ENCODE results near the gene STN1. TPM values are rescaled to one million over a fixed set of nuclear protein-coding genes. Genes with fewer than 3 reads are reported as not detected.

STN1 gene
- polyA plus RNA-seq, 1 donor, result 13.4 TPM

GRCh38 chr10:103897241-103897774 is 20.7 kb downstream of the STN1 start:
- peaks cover 38% of the 10 kb centered on the region for H3K36me3 ChIP-seq (ENCODE audit: control insufficient read depth, insufficient read depth, low read length)
- no peak overlapping the region for H3K27ac ChIP-seq (ENCODE audit: low read length)

GRCh38 chr10:103896225-103896624 is 21.8 kb downstream of the STN1 start:
- Histone ChIP-seq H3K27me3 (ENCODE audit: control insufficient read depth, insufficient read depth, low read length) (no peaks in the 10 kb centered on the region), H3K4me1 (ENCODE audit: control insufficient read depth, insufficient read depth, low read length) (no peaks in the 10 kb centered on the region), H3K27ac (ENCODE audit: low read length) (no peak overlapping the region), H3K36me3 (ENCODE audit: control insufficient read depth, insufficient read depth, low read length) (peaks cover 45% of the 10 kb centered on the region), H3K4me3 (ENCODE audit: low read length) (no peak overlapping the region), H3K9me3 (ENCODE audit: control insufficient read depth, low read depth, low read length) (no peaks in the 10 kb centered on the region)
- DNase-seq, result no peak
- 71% methylated on average over 5 of the region's 5 CpGs for WGBS (ENCODE audit: insufficient coverage, low lambda C conversion rate)

More at GRCh38 chr10:103897241-103897774, 20.7 kb downstream of the STN1 start:
- WGBS (ENCODE audit: insufficient coverage, low lambda C conversion rate), result 90% methylated on average over 2 of the region's 7 CpGs
- H3K4me3 ChIP-seq (ENCODE audit: low read length), result no peak overlapping the region
- no peaks in the 10 kb centered on the region for H3K27me3 ChIP-seq (ENCODE audit: control insufficient read depth, insufficient read depth, low read length)
- H3K9me3 ChIP-seq (ENCODE audit: control insufficient read depth, low read depth, low read length), result no peaks in the 10 kb centered on the region
- no peak for DNase-seq
- no peaks in the 10 kb centered on the region for H3K4me1 ChIP-seq (ENCODE audit: control insufficient read depth, insufficient read depth, low read length)

- Histone ChIP-seq H3K4me1 (ENCODE audit: control insufficient read depth, insufficient read depth, low read length) (peaks cover 3% of the 10 kb centered on the region), H3K4me3 (ENCODE audit: low read length) (no peak overlapping the region), H3K9me3 (ENCODE audit: control insufficient read depth, low read depth, low read length) (no peaks in the 10 kb centered on the region), H3K27ac (ENCODE audit: low read length) (no peak overlapping the region), H3K36me3 (ENCODE audit: control insufficient read depth, insufficient read depth, low read length) (peaks cover 45% of the 10 kb centered on the region), H3K27me3 (ENCODE audit: control insufficient read depth, insufficient read depth, low read length) (no peaks in the 10 kb centered on the region)
- DNase-seq, result no peak
- WGBS (ENCODE audit: insufficient coverage, low lambda C conversion rate), result no CpG with 5 or more reads among the region's 9 CpGs
These were observed 22.4 kb downstream of the STN1 start for GRCh38 chr10:103895411-103896186.

- Histone ChIP-seq H3K9me3 (ENCODE audit: control insufficient read depth, low read depth, low read length) (no peaks in the 10 kb centered on the region), H3K36me3 (ENCODE audit: control insufficient read depth, insufficient read depth, low read length) (peaks cover 39% of the 10 kb centered on the region), H3K27ac (ENCODE audit: low read length) (no peak overlapping the region), H3K27me3 (ENCODE audit: control insufficient read depth, insufficient read depth, low read length) (no peaks in the 10 kb centered on the region), H3K4me1 (ENCODE audit: control insufficient read depth, insufficient read depth, low read length) (peaks cover 13% of the 10 kb centered on the region), H3K4me3 (ENCODE audit: low read length) (no peak overlapping the region)
- DNase-seq, result peak in 1 of 2 donors; percentile 16
- 33% methylated on average over 1 of the region's 4 CpGs for WGBS (ENCODE audit: insufficient coverage, low lambda C conversion rate)
These were observed 23.5 kb downstream of the STN1 start for GRCh38 chr10:103894441-103894864.

- H3K36me3 ChIP-seq (ENCODE audit: control insufficient read depth, insufficient read depth, low read length), result peaks cover 33% of the 10 kb centered on the region
- no peaks in the 10 kb centered on the region for H3K27me3 ChIP-seq (ENCODE audit: control insufficient read depth, insufficient read depth, low read length)
- DNase-seq, result no peak
- no peak overlapping the region for H3K4me3 ChIP-seq (ENCODE audit: low read length)
- H3K27ac ChIP-seq (ENCODE audit: low read length), result no peak overlapping the region
- H3K4me1 ChIP-seq (ENCODE audit: control insufficient read depth, insufficient read depth, low read length), result peaks cover 20% of the 10 kb centered on the region
- H3K9me3 ChIP-seq (ENCODE audit: control insufficient read depth, low read depth, low read length), result no peaks in the 10 kb centered on the region
- WGBS (ENCODE audit: insufficient coverage, low lambda C conversion rate), result 60% methylated on average over 1 of the region's 2 CpGs
These were observed 24.2 kb downstream of the STN1 start for GRCh38 chr10:103893817-103894216.

- no peak for DNase-seq
- Histone ChIP-seq H3K27ac (ENCODE audit: low read length) (no peak overlapping the region), H3K9me3 (ENCODE audit: control insufficient read depth, low read depth, low read length) (no peaks in the 10 kb centered on the region), H3K4me1 (ENCODE audit: control insufficient read depth, insufficient read depth, low read length) (peaks cover 35% of the 10 kb centered on the region), H3K4me3 (ENCODE audit: low read length) (no peak overlapping the region), H3K36me3 (ENCODE audit: control insufficient read depth, insufficient read depth, low read length) (peaks cover 20% of the 10 kb centered on the region), H3K27me3 (ENCODE audit: control insufficient read depth, insufficient read depth, low read length) (no peaks in the 10 kb centered on the region)
- WGBS (ENCODE audit: insufficient coverage, low lambda C conversion rate), result no CpG with 5 or more reads among the region's 3 CpGs
These were observed 25.8 kb downstream of the STN1 start for GRCh38 chr10:103892181-103892580.

GRCh38 chr10:103890688-103891087 is 27.3 kb downstream of the STN1 start:
- Histone ChIP-seq H3K27ac (ENCODE audit: low read length) (peak overlapping the region; percentile 75), H3K27me3 (ENCODE audit: control insufficient read depth, insufficient read depth, low read length) (no peaks in the 10 kb centered on the region), H3K4me3 (ENCODE audit: low read length) (no peak overlapping the region), H3K36me3 (ENCODE audit: control insufficient read depth, insufficient read depth, low read length) (peaks cover 12% of the 10 kb centered on the region), H3K4me1 (ENCODE audit: control insufficient read depth, insufficient read depth, low read length) (peaks cover 38% of the 10 kb centered on the region), H3K9me3 (ENCODE audit: control insufficient read depth, low read depth, low read length) (no peaks in the 10 kb centered on the region)
- DNase-seq, result no peak
- no CpG with 5 or more reads among the region's 2 CpGs for WGBS (ENCODE audit: insufficient coverage, low lambda C conversion rate)

- Histone ChIP-seq H3K9me3 (ENCODE audit: control insufficient read depth, low read depth, low read length) (no peaks in the 10 kb centered on the region), H3K4me3 (ENCODE audit: low read length) (no peak overlapping the region), H3K4me1 (ENCODE audit: control insufficient read depth, insufficient read depth, low read length) (peaks cover 38% of the 10 kb centered on the region), H3K27me3 (ENCODE audit: control insufficient read depth, insufficient read depth, low read length) (no peaks in the 10 kb centered on the region), H3K36me3 (ENCODE audit: control insufficient read depth, insufficient read depth, low read length) (peaks cover 8% of the 10 kb centered on the region), H3K27ac (ENCODE audit: low read length) (peak overlapping the region; percentile 75)
- WGBS (ENCODE audit: insufficient coverage, low lambda C conversion rate), result no CpG with 5 or more reads among the region's 4 CpGs
- DNase-seq, result peak; percentile 62 to 82
These were observed 27.8 kb downstream of the STN1 start for GRCh38 chr10:103890194-103890658.

GRCh38 chr10:103889121-103889720 is 28.8 kb downstream of the STN1 start:
- no peak for DNase-seq
- Histone ChIP-seq H3K27ac (ENCODE audit: low read length) (peak overlapping the region; percentile 75), H3K27me3 (ENCODE audit: control insufficient read depth, insufficient read depth, low read length) (no peaks in the 10 kb centered on the region), H3K9me3 (ENCODE audit: control insufficient read depth, low read depth, low read length) (no peaks in the 10 kb centered on the region), H3K4me3 (ENCODE audit: low read length) (no peak overlapping the region), H3K4me1 (ENCODE audit: control insufficient read depth, insufficient read depth, low read length) (peaks cover 38% of the 10 kb centered on the region), H3K36me3 (ENCODE audit: control insufficient read depth, insufficient read depth, low read length) (peaks cover 12% of the 10 kb centered on the region)
- WGBS (ENCODE audit: insufficient coverage, low lambda C conversion rate), result 83% methylated on average over 1 of the region's 2 CpGs

- Histone ChIP-seq H3K27ac (ENCODE audit: low read length) (peak overlapping the region; percentile 75), H3K9me3 (ENCODE audit: control insufficient read depth, low read depth, low read length) (no peaks in the 10 kb centered on the region), H3K4me3 (ENCODE audit: low read length) (no peak overlapping the region), H3K27me3 (ENCODE audit: control insufficient read depth, insufficient read depth, low read length) (no peaks in the 10 kb centered on the region), H3K36me3 (ENCODE audit: control insufficient read depth, insufficient read depth, low read length) (peaks cover 12% of the 10 kb centered on the region), H3K4me1 (ENCODE audit: control insufficient read depth, insufficient read depth, low read length) (peaks cover 38% of the 10 kb centered on the region)
- WGBS (ENCODE audit: insufficient coverage, low lambda C conversion rate), result no CpG with 5 or more reads among the region's 6 CpGs
- DNase-seq, result peak; percentile 91 to 96
These were observed 29.7 kb downstream of the STN1 start for GRCh38 chr10:103888113-103888841.
